MM.1S (cell line): ENCODE data around the gene CHRM4.

Experiments
- DNase-seq: peaks from one replicate; pipeline ENCODE4 v3.0.0-alpha.2; 2015
- H2AFZ ChIP-seq: fragments of 300-600 bp; sonication (generic); 2 replicates; pipeline ENCODE4 v1.6.0; 2016; ENCODE audit warnings: antibody characterized with exemption, low read length
- H3F3A ChIP-seq: fragments of 300-600 bp; sonication (generic); 2 replicates; pipeline ENCODE4 v1.6.1; 2016; ENCODE audit warnings: mild to moderate bottlenecking, antibody characterized with exemption, low read length, moderate library complexity, mixed read lengths; ENCODE audit not compliant: insufficient read depth
- H3K27ac ChIP-seq: fragments of 300-600 bp; sonication (generic); 2 replicates; pipeline ENCODE4 v1.5.1; 2016; ENCODE audit warnings: mild to moderate bottlenecking, low read length
- H3K27me3 ChIP-seq: fragments of 300-600 bp; sonication (generic); replicated peaks from 2 replicates; pipeline ENCODE4 v1.6.0; 2016; ENCODE audit warnings: low read length; ENCODE audit not compliant: insufficient read depth
- H3K36me3 ChIP-seq: fragments of 300-600 bp; sonication (generic); replicated peaks from 2 replicates; pipeline ENCODE4 v1.6.1; 2016; ENCODE audit warnings: mild to moderate bottlenecking, low read length, mixed read lengths; ENCODE audit not compliant: insufficient read depth
- H3K4me1 ChIP-seq: fragments of 300-600 bp; sonication (generic); 2 replicates; pipeline ENCODE4 v1.6.1; 2016; ENCODE audit warnings: low read length, mixed read lengths
- H3K4me2 ChIP-seq: fragments of 300-600 bp; sonication (generic); 2 replicates; pipeline ENCODE4 v1.6.0; 2016; ENCODE audit warnings: low read depth, low read length
- H3K4me3 ChIP-seq: fragments of 300-600 bp; sonication (generic); 2 replicates; pipeline ENCODE4 v1.5.1; 2016; ENCODE audit warnings: low read length, mixed read lengths
- H3K79me2 ChIP-seq: fragments of 300-600 bp; sonication (generic); 2 replicates; pipeline ENCODE4 v1.6.1; 2016; ENCODE audit warnings: mixed run types, low read length, mixed read lengths
- H3K9ac ChIP-seq: fragments of 300-600 bp; sonication (generic); 2 replicates; pipeline ENCODE4 v1.6.1; 2016; ENCODE audit warnings: low read length, mixed read lengths
- H3K9me2 ChIP-seq: fragments of 300-600 bp; sonication (generic); replicated peaks from 2 replicates; pipeline ENCODE4 v1.6.1; 2016; ENCODE audit warnings: mild to moderate bottlenecking, low read length, mixed read lengths; ENCODE audit not compliant: insufficient read depth
- H3K9me3 ChIP-seq: fragments of 300-600 bp; sonication (generic); replicated peaks from 2 replicates; pipeline ENCODE4 v1.6.1; 2016; ENCODE audit warnings: mild to moderate bottlenecking, low read length, mixed read lengths; ENCODE audit not compliant: insufficient read depth
- H4K20me1 ChIP-seq: fragments of 300-600 bp; sonication (generic); 2 replicates; pipeline ENCODE4 v1.6.1; 2016; ENCODE audit warnings: mild to moderate bottlenecking, low read length, moderate library complexity, mixed read lengths; ENCODE audit not compliant: insufficient read depth
- EZH2 ChIP-seq: fragments of 300-600 bp; sonication (generic); optimal IDR thresholded peaks from 2 replicates; pipeline ENCODE3; 2017; ENCODE audit warnings: low read depth, mild to moderate bottlenecking, antibody characterized with exemption, low read length, mixed read lengths
- EZH2phosphoT487 ChIP-seq: fragments of 300-600 bp; sonication (generic); IDR thresholded peaks from 2 replicates; pipeline ENCODE4 v1.6.1; 2018; ENCODE audit warnings: antibody characterized with exemption, low read length
- TF ChIP-seq, protein P1 (sequence below): fragments of 300-600 bp; sonication (generic); IDR thresholded peaks from 2 replicates; pipeline ENCODE4 v1.5.1; 2016; ENCODE audit warnings: antibody characterized with exemption, low read length, mixed read lengths

The CHRM4 gene

GRCh38 chr11:46341454-46341853 is 50.1 kb downstream of the CHRM4 start:
- Histone ChIP-seq H2AFZ (no peak overlapping the region), H3F3A (no peaks in the 10 kb centered on the region), H3K4me2 (no peak overlapping the region), H3K36me3 (no peaks in the 10 kb centered on the region), H3K9me3 (no peaks in the 10 kb centered on the region), H3K9me2 (no peaks in the 10 kb centered on the region), H3K79me2 (no peaks in the 10 kb centered on the region), H3K27me3 (peaks cover 46% of the 10 kb centered on the region), H3K9ac (no peak overlapping the region), H4K20me1 (no peaks in the 10 kb centered on the region), H3K4me3 (no peak overlapping the region), H3K27ac (no peak overlapping the region), H3K4me1 (no peaks in the 10 kb centered on the region)
- DNase-seq, result no peak
- TF ChIP-seq EZH2phosphoT487, result no peak
- no peak for TF ChIP-seq EZH2
- TF ChIP-seq, protein P1, sequence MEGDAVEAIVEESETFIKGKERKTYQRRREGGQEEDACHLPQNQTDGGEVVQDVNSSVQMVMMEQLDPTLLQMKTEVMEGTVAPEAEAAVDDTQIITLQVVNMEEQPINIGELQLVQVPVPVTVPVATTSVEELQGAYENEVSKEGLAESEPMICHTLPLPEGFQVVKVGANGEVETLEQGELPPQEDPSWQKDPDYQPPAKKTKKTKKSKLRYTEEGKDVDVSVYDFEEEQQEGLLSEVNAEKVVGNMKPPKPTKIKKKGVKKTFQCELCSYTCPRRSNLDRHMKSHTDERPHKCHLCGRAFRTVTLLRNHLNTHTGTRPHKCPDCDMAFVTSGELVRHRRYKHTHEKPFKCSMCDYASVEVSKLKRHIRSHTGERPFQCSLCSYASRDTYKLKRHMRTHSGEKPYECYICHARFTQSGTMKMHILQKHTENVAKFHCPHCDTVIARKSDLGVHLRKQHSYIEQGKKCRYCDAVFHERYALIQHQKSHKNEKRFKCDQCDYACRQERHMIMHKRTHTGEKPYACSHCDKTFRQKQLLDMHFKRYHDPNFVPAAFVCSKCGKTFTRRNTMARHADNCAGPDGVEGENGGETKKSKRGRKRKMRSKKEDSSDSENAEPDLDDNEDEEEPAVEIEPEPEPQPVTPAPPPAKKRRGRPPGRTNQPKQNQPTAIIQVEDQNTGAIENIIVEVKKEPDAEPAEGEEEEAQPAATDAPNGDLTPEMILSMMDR, result no peak

DNA sequence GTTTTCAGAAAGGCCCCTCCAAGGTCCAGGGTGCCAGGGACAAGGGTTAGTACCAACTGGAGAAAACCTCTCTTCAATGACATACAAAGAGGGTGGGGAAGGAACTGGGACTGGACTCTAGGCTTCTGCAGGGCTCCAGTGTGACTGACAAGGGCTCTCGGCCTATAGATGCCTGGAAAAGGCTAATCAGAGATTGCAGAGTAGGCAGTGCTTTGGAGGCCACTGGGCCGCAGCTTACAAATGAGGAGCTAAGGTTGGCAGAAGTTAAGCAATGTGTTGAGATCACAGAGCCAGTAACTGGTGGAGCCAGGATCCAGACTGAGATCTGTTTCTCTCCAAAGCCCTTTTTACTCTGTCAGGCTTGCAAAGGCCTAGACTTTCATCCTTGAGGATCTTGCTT is 51.8 kb downstream of the CHRM4 start:
- Histone ChIP-seq H3K9me3 (no peaks in the 10 kb centered on the region), H3K27ac (no peak overlapping the region), H4K20me1 (no peaks in the 10 kb centered on the region), H3K9me2 (no peaks in the 10 kb centered on the region), H3K4me3 (no peak overlapping the region), H3F3A (no peaks in the 10 kb centered on the region), H3K4me1 (no peaks in the 10 kb centered on the region), H3K4me2 (no peak overlapping the region), H2AFZ (no peak overlapping the region), H3K79me2 (no peaks in the 10 kb centered on the region), H3K27me3 (peaks cover 43% of the 10 kb centered on the region), H3K9ac (no peak overlapping the region), H3K36me3 (no peaks in the 10 kb centered on the region)
- TF ChIP-seq EZH2phosphoT487, result no peak
- TF ChIP-seq EZH2, result no peak
- TF ChIP-seq, protein P1, result no peak
- no peak for DNase-seq

GRCh38 chr11:46338988-46339666 is 52.4 kb downstream of the CHRM4 start:
- Histone ChIP-seq H2AFZ (no peak overlapping the region), H3K4me1 (no peaks in the 10 kb centered on the region), H3K9me2 (no peaks in the 10 kb centered on the region), H3F3A (no peaks in the 10 kb centered on the region), H3K79me2 (no peaks in the 10 kb centered on the region), H4K20me1 (no peaks in the 10 kb centered on the region), H3K27me3 (peaks cover 46% of the 10 kb centered on the region), H3K4me2 (no peak overlapping the region), H3K9me3 (no peaks in the 10 kb centered on the region), H3K36me3 (no peaks in the 10 kb centered on the region), H3K9ac (no peak overlapping the region), H3K27ac (no peak overlapping the region), H3K4me3 (no peak overlapping the region)
- no peak for DNase-seq
- no peak for TF ChIP-seq EZH2
- TF ChIP-seq, protein P1, result no peak
- no peak for TF ChIP-seq EZH2phosphoT487
